IMR-90 (cell line): Measurements from ENCODE around the gene ATP1A1. TPM values are rescaled to one million over a fixed set of nuclear protein-coding genes. Genes with fewer than 3 reads are reported as not detected.

Experiments
- ATAC-seq: fragments of 200-7000 bp; cut with Tn5 transposase; 2 replicates; pipeline ENCODE4 v1.9.1; 2020; ENCODE audit warnings: low read depth, mild to moderate bottlenecking, moderate library complexity
- BruUV-seq: library from RNA; stranded (reverse); fragments of 400-500 nt; replicated peaks from 2 replicates; lab custom pipeline; 2021; lab: Mats Ljungman, UMichigan
- CTCF ChIA-PET: fragments of 300-600 bp; formaldehyde crosslinking; extraction: SDS; loops from one replicate; lab custom pipeline; 2021; ENCODE audit warnings: antibody characterized with exemption; lab: Yijun Ruan, JAX
- POLR2A ChIA-PET: fragments of 300-600 bp; sonication (Branson Sonifier 250); formaldehyde crosslinking; loops from one replicate; lab custom pipeline; 2022; ENCODE audit warnings: antibody characterized with exemption; ENCODE audit not compliant: unreplicated experiment; lab: Charles Lee
- DNase-seq: peaks from one replicate; pipeline ENCODE4 v3.0.0; 2013
- H2AFZ ChIP-seq: replicated peaks from 2 replicates; pipeline ENCODE3; 2013; ENCODE audit warnings: low read length, mild to moderate bottlenecking; ENCODE audit not compliant: poor library complexity
- H2AK5ac ChIP-seq: 2 replicates; pipeline ENCODE4 v1.6.1; 2013; ENCODE audit warnings: low read depth, low read length, inconsistent platforms
- H2AK9ac ChIP-seq: replicated peaks from 2 replicates; pipeline ENCODE3; 2013; ENCODE audit warnings: mild to moderate bottlenecking, low read depth, low read length, moderate library complexity; ENCODE audit not compliant: poor library complexity
- H2BK120ac ChIP-seq: 2 replicates; pipeline ENCODE4 v1.6.1; 2013; ENCODE audit warnings: low read depth, low read length, inconsistent platforms
- H2BK15ac ChIP-seq: 3 replicates; pipeline ENCODE4 v1.6.1; 2013; ENCODE audit warnings: low read depth, low read length, inconsistent platforms
- H2BK20ac ChIP-seq: 2 replicates; pipeline ENCODE4 v1.6.1; 2013; ENCODE audit warnings: low read depth, mild to moderate bottlenecking, inconsistent platforms, low read length, moderate library complexity
- H2BK5ac ChIP-seq: 2 replicates; pipeline ENCODE4 v1.6.1; 2013; ENCODE audit warnings: mild to moderate bottlenecking, low read depth, low read length, inconsistent platforms; ENCODE audit not compliant: poor library complexity, severe bottlenecking
- H3K14ac ChIP-seq: replicated peaks from 2 replicates; pipeline ENCODE4 v1.6.1; 2013; ENCODE audit warnings: low read depth, low read length, inconsistent platforms
- H3K18ac ChIP-seq: 2 replicates; pipeline ENCODE4 v1.6.1; 2013; ENCODE audit warnings: low read depth, low read length, control low read depth
- H3K23ac ChIP-seq: 2 replicates; pipeline ENCODE4 v1.6.1; 2013; ENCODE audit warnings: low read depth, low read length, inconsistent platforms
- H3K27ac ChIP-seq: 2 replicates; pipeline ENCODE4 v1.5.1; 2013; ENCODE audit warnings: mild to moderate bottlenecking, control low read depth, low read length; ENCODE audit not compliant: insufficient read depth
- H3K27me3 ChIP-seq: 2 replicates; pipeline ENCODE4 v1.6.1; 2013; ENCODE audit warnings: low read length; ENCODE audit not compliant: control insufficient read depth, insufficient read depth
- H3K36me3 ChIP-seq: 2 replicates; pipeline ENCODE4 v1.6.1; 2013; ENCODE audit warnings: low read length, mixed read lengths; ENCODE audit not compliant: control insufficient read depth, insufficient read depth
- H3K4ac ChIP-seq: 2 replicates; pipeline ENCODE4 v1.6.1; 2013; ENCODE audit warnings: low read depth, low read length, inconsistent platforms
- H3K4me1 ChIP-seq: 2 replicates; pipeline ENCODE4 v1.6.1; 2013; ENCODE audit warnings: low read length, mixed read lengths; ENCODE audit not compliant: control insufficient read depth, insufficient read depth
- H3K4me2 ChIP-seq: 2 replicates; pipeline ENCODE4 v1.6.1; 2013; ENCODE audit warnings: low read depth, mild to moderate bottlenecking, control low read depth, low read length, moderate library complexity
- H3K4me3 ChIP-seq: 2 replicates; pipeline ENCODE4 v1.5.1; 2013; ENCODE audit warnings: low read depth, mild to moderate bottlenecking, control low read depth, low read length, moderate library complexity; ENCODE audit not compliant: insufficient read depth
- H3K56ac ChIP-seq: 2 replicates; pipeline ENCODE4 v1.6.1; 2013; ENCODE audit warnings: low read length, inconsistent platforms; ENCODE audit not compliant: insufficient read depth; ENCODE audit errors: extremely low read depth
- H3K79me1 ChIP-seq, 2 experiments: 2 replicates each; pipeline ENCODE4 v1.6.1; 2013; ENCODE audit warnings: low read length in 2 of 2, inconsistent platforms in 1 of 2, low read depth in 1 of 2
- H3K9ac ChIP-seq: 2 replicates; pipeline ENCODE4 v1.6.1; 2013; ENCODE audit warnings: low read depth, low read length, control low read depth
- H3K9me1 ChIP-seq: 2 replicates; pipeline ENCODE4 v1.6.1; 2013; ENCODE audit warnings: low read length, inconsistent platforms; ENCODE audit not compliant: insufficient read depth
- H3K9me3 ChIP-seq: 2 replicates; pipeline ENCODE4 v1.6.1; 2013; ENCODE audit warnings: low read length; ENCODE audit not compliant: control insufficient read depth, insufficient read depth
- H4K20me1 ChIP-seq: 2 replicates; pipeline ENCODE4 v1.6.1; 2013; ENCODE audit warnings: low read length, inconsistent platforms; ENCODE audit not compliant: insufficient read depth
- H4K5ac ChIP-seq: 2 replicates; pipeline ENCODE4 v1.6.1; 2013; ENCODE audit warnings: mild to moderate bottlenecking, low read depth, low read length, control low read depth
- H4K8ac ChIP-seq, 2 experiments: 2 replicates each; pipeline ENCODE4 v1.6.1; 2013; ENCODE audit warnings: low read depth in 2 of 2, low read length in 2 of 2, control low read depth in 1 of 2, inconsistent platforms in 1 of 2
- H4K91ac ChIP-seq: 2 replicates; pipeline ENCODE4 v1.6.1; 2013; ENCODE audit warnings: low read depth, low read length, inconsistent platforms; ENCODE audit not compliant: insufficient read depth
- CHD1 ChIP-seq: IDR thresholded peaks from 2 replicates; pipeline ENCODE4 v1.6.1; 2012; ENCODE audit warnings: low read depth, low read length, improper control_type of control experiment
- MAFK ChIP-seq: IDR thresholded peaks from 2 replicates; pipeline ENCODE4 v1.6.1; 2012; ENCODE audit warnings: low read depth, low read length, improper control_type of control experiment
- NFE2L2 ChIP-seq: fragments of 150-350 bp; IDR thresholded peaks from 2 replicates; pipeline ENCODE4 v1.6.1; 2016; ENCODE audit warnings: low read depth, mild to moderate bottlenecking, low read length
- RFX5 ChIP-seq: IDR thresholded peaks from 2 replicates; pipeline ENCODE4 v1.8.0; 2012; ENCODE audit warnings: low read depth, mild to moderate bottlenecking, low read length, moderate library complexity
- WGBS, 2 experiments: methylation state at CpG; one replicate each; pipeline versions ENCODE4 v1.1.5 to v1.1.7; 2013; ENCODE audit warnings: missing lambda C conversion rate in 2 of 2; ENCODE audit not compliant: insufficient read length in 1 of 2; ENCODE audit errors: extremely low coverage in 2 of 2; 5-methylcytosine and 5-hydroxymethylcytosine counted together
- dilution Hi-C: fragments of 300-500 bp; cut with HindIII; formaldehyde crosslinking; loops from one replicate; pipeline ENCODE4 v1.14.3; 2018; ENCODE audit warnings: low sequenced_read_pairs; ENCODE audit not compliant: unreplicated experiment
- in situ Hi-C: fragments of 300-500 bp; cut with MboI; formaldehyde crosslinking; loops from 3 replicates; pipeline ENCODE4 v1.14.3; 2019; ENCODE audit warnings: low sequenced_read_pairs, inconsistent platforms, mixed read lengths
- intact Hi-C: fragments of 100-400 bp; cut with micrococcal nuclease; formaldehyde crosslinking; loops from 2 replicates; pipeline ENCODE4 v1.10.0; 2022
- polyA plus RNA-seq, 3 experiments: library from polyadenylated mRNA; depleted of rRNA; stranded (reverse); fragments of >200 nt; gene quantifications; 2 replicates each; pipeline ENCODE4 v1.2.3, GENCODE V29; 2012; ENCODE audit warnings: low replicate concordance in 1 of 3
- total RNA-seq: library from RNA; depleted of rRNA; stranded (reverse); fragments of >200 nt; gene quantifications from 2 replicates; pipeline ENCODE4 v1.2.3, GENCODE V29; 2012

The ATP1A1 gene
- total and polyA plus RNA-seq, 2 of the 4 experiments (the other 2 are of a cell fraction), result 116 to 125 TPM

DNA sequence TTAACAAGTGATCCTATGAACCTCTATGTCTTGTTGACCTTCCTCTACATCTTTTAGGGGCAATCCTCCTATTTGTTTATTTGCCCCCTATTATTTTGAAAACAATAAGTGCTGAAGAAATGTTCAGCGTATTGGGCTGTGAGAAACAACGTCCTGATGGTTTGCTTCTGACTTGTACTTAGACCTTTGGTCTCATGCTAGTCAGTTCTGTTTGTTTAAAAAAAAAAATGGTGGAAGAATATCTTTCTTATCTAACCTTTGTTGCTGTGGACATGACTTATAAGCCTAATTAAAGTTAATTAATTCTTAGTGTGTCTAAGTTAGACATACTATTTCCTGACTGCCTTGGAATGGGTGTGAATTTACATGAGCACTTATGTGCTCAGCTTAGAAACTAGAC lies 20.7 kb downstream of the ATP1A1 start:
- H2BK15ac ChIP-seq, result no peak overlapping the region
- in situ Hi-C loops, result no loop called here

More for the DNA sequence above, 20.7 kb downstream of the ATP1A1 start:
- no peak overlapping the region for H2BK5ac ChIP-seq
- no peak overlapping the region for H3K27ac ChIP-seq
- TF ChIP-seq RFX5 (no peak), MAFK (no peak), CHD1 (no peak), NFE2L2 (no peak)
- POLR2A ChIA-PET, result no interaction called here
- no peak overlapping the region for H4K91ac ChIP-seq
- no peaks in the 10 kb centered on the region for H3K9me3 ChIP-seq
- no peak overlapping the region for H3K56ac ChIP-seq
- no peak overlapping the region for H3K4me3 ChIP-seq
- no peak overlapping the region for H3K14ac ChIP-seq
- WGBS, 2 experiments, result no CpG with 5 or more reads among the region's 2 CpGs
- no peak overlapping the region for H2AK9ac ChIP-seq
- H2BK20ac ChIP-seq, result no peak overlapping the region
- H3K79me1 ChIP-seq, result no peaks in the 10 kb centered on the region
- H3K4me1 ChIP-seq, result no peaks in the 10 kb centered on the region
- BruUV-seq, result no TSS peak
- H3K9me1 ChIP-seq, result peaks cover 3% of the 10 kb centered on the region; the same call in 1 of the 2 replicates
- CTCF ChIA-PET, result no interaction called here
- no peak overlapping the region for H3K4me2 ChIP-seq
- no peak overlapping the region for H3K18ac ChIP-seq
- ATAC-seq (no peak), DNase-seq (no peak)
- no peak overlapping the region for H4K5ac ChIP-seq
- H2BK120ac ChIP-seq, result no peak overlapping the region
- no peaks in the 10 kb centered on the region for H4K20me1 ChIP-seq
- H2AK5ac ChIP-seq, result no peak overlapping the region
- no peak overlapping the region for H4K8ac ChIP-seq
- H3K36me3 ChIP-seq, result peaks cover 60% of the 10 kb centered on the region
- no peak overlapping the region for H3K23ac ChIP-seq
- H2AFZ ChIP-seq, result no peak overlapping the region
- no peak overlapping the region for H3K9ac ChIP-seq
- intact Hi-C loops (no loop called here), dilution Hi-C loops (no loop called here)
- H3K4ac ChIP-seq, result no peak overlapping the region
- no peaks in the 10 kb centered on the region for H3K27me3 ChIP-seq
